H1 (cell line): ENCODE measurements around the gene COQ8B. TPM values are rescaled to one million over a fixed set of nuclear protein-coding genes. Genes with fewer than 3 reads are reported as not detected.

Source experiments
- CTCF ChIA-PET: fragments of 300-600 bp; sonication (Branson Sonifier 250); formaldehyde crosslinking; loops from one replicate; lab custom pipeline; 2021; ENCODE audit not compliant: partially characterized antibody; lab: Charles Lee
- POLR2A ChIA-PET: fragments of 300-600 bp; sonication (Branson Sonifier 250); formaldehyde crosslinking; loops from one replicate; lab custom pipeline; 2021; ENCODE audit warnings: inconsistent platforms; ENCODE audit not compliant: partially characterized antibody; lab: Charles Lee
- DNase-seq, 2 experiments: peaks; one replicate each; pipeline versions ENCODE4 v3.0.0 to v3.0.0-alpha.2; 2010 to 2022; ENCODE audit warnings: low spot score in 2 of 2, low read depth in 1 of 2, mixed read lengths in 1 of 2
- FAIRE-seq: peaks from 2 replicates; lab custom pipeline; 2011; peaks lifted over from hg19 to GRCh38; lab: Jason Lieb, UNC
- H2AFZ ChIP-seq: 2 replicates; pipeline ENCODE4 v1.8.1; 2012; ENCODE audit warnings: low read length, inconsistent platforms
- H2AK5ac ChIP-seq: 2 replicates; pipeline ENCODE4 v1.6.1; 2013; ENCODE audit warnings: low read depth, low read length
- H2BK120ac ChIP-seq: replicated peaks from 2 replicates; pipeline ENCODE3; 2013; ENCODE audit warnings: low read depth, low read length, inconsistent platforms
- H2BK12ac ChIP-seq: 2 replicates; pipeline ENCODE4 v1.6.1; 2013; ENCODE audit warnings: low read depth, low read length
- H2BK15ac ChIP-seq: 2 replicates; pipeline ENCODE4 v1.6.1; 2013; ENCODE audit warnings: low read length
- H2BK20ac ChIP-seq: 2 replicates; pipeline ENCODE4 v1.6.1; 2013; ENCODE audit warnings: low read length
- H2BK5ac ChIP-seq: 2 replicates; pipeline ENCODE4 v1.6.1; 2013; ENCODE audit warnings: low read depth, low read length
- H3K14ac ChIP-seq: 2 replicates; pipeline ENCODE4 v1.6.1; 2013; ENCODE audit warnings: inconsistent platforms; ENCODE audit not compliant: insufficient read length
- H3K18ac ChIP-seq: 2 replicates; pipeline ENCODE4 v1.6.1; 2013; ENCODE audit warnings: low read length; ENCODE audit errors: extremely low read depth
- H3K23ac ChIP-seq: 2 replicates; pipeline ENCODE4 v1.6.1; 2013; ENCODE audit warnings: inconsistent platforms; ENCODE audit not compliant: insufficient read length
- H3K23me2 ChIP-seq: 2 replicates; pipeline ENCODE4 v1.6.1; 2013; ENCODE audit warnings: low read depth, low read length
- H3K27ac ChIP-seq: 2 replicates; pipeline ENCODE4 v1.6.1; 2011; ENCODE audit warnings: low read depth, low read length, inconsistent platforms
- H3K27me3 ChIP-seq, 4 experiments: replicated peaks in 1 of 4; 1 replicate in 1 of 4; 2 replicates in 3 of 4; pipeline versions ENCODE4 v1.6.1 to v1.8.1; 2011 to 2013; ENCODE audit warnings: low read length in 3 of 4, mild to moderate bottlenecking in 3 of 4, inconsistent platforms in 2 of 4, mixed read lengths in 2 of 4, moderate library complexity in 1 of 4; ENCODE audit not compliant: control insufficient read depth in 3 of 4, insufficient read depth in 3 of 4; ENCODE audit errors: extremely low read depth in 1 of 4
- H3K36me3 ChIP-seq, 4 experiments: 2 replicates each; pipeline versions ENCODE4 v1.6.1 to v1.8.1; 2011 to 2013; ENCODE audit warnings: mild to moderate bottlenecking in 4 of 4, low read length in 3 of 4, moderate library complexity in 2 of 4, control low read depth in 1 of 4, inconsistent platforms in 1 of 4; ENCODE audit not compliant: insufficient read depth in 4 of 4, control insufficient read depth in 2 of 4
- H3K4ac ChIP-seq: replicated peaks from 2 replicates; pipeline ENCODE3; 2013; ENCODE audit warnings: low read length, low read depth, mixed read lengths, inconsistent platforms; ENCODE audit not compliant: insufficient read length
- H3K4me1 ChIP-seq, 4 experiments: replicated peaks in 1 of 4; 1 replicate in 1 of 4; 2 replicates in 3 of 4; pipeline versions ENCODE4 v1.6.1 to v1.8.1; 2011 to 2013; ENCODE audit warnings: low read length in 3 of 4, inconsistent platforms in 2 of 4, mixed read lengths in 1 of 4; ENCODE audit not compliant: insufficient read depth in 4 of 4, control insufficient read depth in 3 of 4
- H3K4me2 ChIP-seq, 2 experiments: 2 replicates each; pipeline versions ENCODE4 v1.6.1 to v1.8.1; 2011 to 2013; ENCODE audit warnings: low read depth in 2 of 2, low read length in 2 of 2, control low read depth in 1 of 2, inconsistent platforms in 1 of 2, mild to moderate bottlenecking in 1 of 2; ENCODE audit not compliant: insufficient read depth in 1 of 2
- H3K4me3 ChIP-seq, 4 experiments: fragments of 200-600, 300-600 bp in 1 of 4; sonication (generic), shearing (Covaris generic), sonication (Bioruptor Twin) in 1 of 4; 2 replicates each; pipeline versions ENCODE4 v1.5.1 to v1.8.1; 2011 to 2016; ENCODE audit warnings: low read length in 4 of 4, low read depth in 3 of 4, control low read depth in 2 of 4, inconsistent platforms in 2 of 4, mild to moderate bottlenecking in 2 of 4, mixed read lengths in 1 of 4, moderate library complexity in 1 of 4; ENCODE audit not compliant: insufficient read depth in 2 of 4; ENCODE audit errors: extremely low read depth in 1 of 4
- H3K56ac ChIP-seq: replicated peaks from 2 replicates; pipeline ENCODE3; 2013; ENCODE audit warnings: low read depth, mild to moderate bottlenecking, mixed read lengths, low read length, inconsistent platforms; ENCODE audit not compliant: insufficient read length
- H3K79me1 ChIP-seq: 2 replicates; pipeline ENCODE4 v1.6.1; 2013; ENCODE audit warnings: low read depth, low read length, control low read depth
- H3K79me2 ChIP-seq, 2 experiments: 2 replicates each; pipeline versions ENCODE4 v1.6.1 to v1.8.1; 2012 to 2013; ENCODE audit warnings: low read length in 2 of 2, mild to moderate bottlenecking in 2 of 2, inconsistent platforms in 1 of 2; ENCODE audit not compliant: insufficient read depth in 2 of 2, control insufficient read depth in 1 of 2
- H3K9ac ChIP-seq, 4 experiments: replicated peaks in 1 of 4; 1 replicate in 1 of 4; 2 replicates in 3 of 4; pipeline versions ENCODE4 v1.6.1 to v1.8.1; 2011 to 2013; ENCODE audit warnings: low read depth in 3 of 4, low read length in 3 of 4, control low read depth in 2 of 4, mild to moderate bottlenecking in 2 of 4, moderate library complexity in 2 of 4, inconsistent platforms in 1 of 4; ENCODE audit errors: extremely low read depth in 1 of 4
- H3K9me3 ChIP-seq, 2 experiments: 2 replicates each; pipeline versions ENCODE4 v1.6.1 to v1.8.1; 2012 to 2013; ENCODE audit warnings: mild to moderate bottlenecking in 2 of 2, moderate library complexity in 2 of 2, control low read depth in 1 of 2, inconsistent platforms in 1 of 2, low read depth in 1 of 2, low read length in 1 of 2, mixed read lengths in 1 of 2; ENCODE audit not compliant: insufficient read depth in 2 of 2
- H4K20me1 ChIP-seq, 2 experiments: replicated peaks in 1 of 2; 2 replicates each; pipeline versions ENCODE3 to v1.8.1; 2011 to 2013; ENCODE audit warnings: inconsistent platforms in 2 of 2, low read length in 2 of 2, mild to moderate bottlenecking in 1 of 2; ENCODE audit not compliant: insufficient read depth in 2 of 2, control insufficient read depth in 1 of 2
- H4K5ac ChIP-seq: 2 replicates; pipeline ENCODE4 v1.6.1; 2013; ENCODE audit warnings: low read length, low read depth, mixed read lengths, inconsistent platforms; ENCODE audit not compliant: insufficient read length
- H4K8ac ChIP-seq: 2 replicates; pipeline ENCODE4 v1.8.0; 2013; ENCODE audit warnings: mild to moderate bottlenecking, moderate library complexity, low read length, inconsistent platforms; ENCODE audit not compliant: insufficient read depth; ENCODE audit errors: extremely low read depth
- H4K91ac ChIP-seq: replicated peaks from 2 replicates; pipeline ENCODE3; 2013; ENCODE audit warnings: low read length, mixed read lengths, inconsistent platforms; ENCODE audit not compliant: insufficient read length
- BACH1 ChIP-seq: IDR thresholded peaks from 2 replicates; pipeline ENCODE4 v1.6.1; 2012; ENCODE audit warnings: low read length, improper control_type of control experiment
- CEBPB ChIP-seq: IDR thresholded peaks from 2 replicates; pipeline ENCODE4 v1.6.1; 2012; ENCODE audit warnings: low read depth, low read length
- CHD1 ChIP-seq: IDR thresholded peaks from 2 replicates; pipeline ENCODE4 v1.6.1; 2012; ENCODE audit warnings: low read depth, low read length, improper control_type of control experiment
- GABPA ChIP-seq: IDR thresholded peaks from 2 replicates; pipeline ENCODE4 v1.6.1; 2011; ENCODE audit warnings: mild to moderate bottlenecking, low read length, moderate library complexity, borderline replicate concordance; ENCODE audit not compliant: insufficient read depth
- HDAC2 ChIP-seq, 2 experiments: fragments of 300-600 bp in 1 of 2; sonication (generic) in 1 of 2; IDR thresholded peaks; 2 replicates each; pipeline ENCODE4 v1.6.1; 2011 to 2012; ENCODE audit warnings: low read depth in 2 of 2, low read length in 2 of 2, mild to moderate bottlenecking in 2 of 2, moderate library complexity in 2 of 2, borderline replicate concordance in 1 of 2, inconsistent platforms in 1 of 2
- KDM4A ChIP-seq: IDR thresholded peaks from one replicate; pipeline ENCODE4 v1.7.1; 2012; ENCODE audit warnings: low read depth, mild to moderate bottlenecking, moderate library complexity, low read length, inconsistent platforms; ENCODE audit not compliant: severe bottlenecking
- POLR2AphosphoS5 ChIP-seq: IDR thresholded peaks from 2 replicates; pipeline ENCODE4 v1.6.1; 2011; ENCODE audit warnings: low read depth, low read length
- RBBP5 ChIP-seq: IDR thresholded peaks from 2 replicates; pipeline ENCODE4 v1.7.1; 2012; ENCODE audit warnings: low read depth, mild to moderate bottlenecking, inconsistent platforms, low read length, moderate library complexity, borderline replicate concordance
- SAP30 ChIP-seq: fragments of 300-600 bp; sonication (generic); IDR thresholded peaks from 2 replicates; pipeline ENCODE4 v1.7.1; 2012; ENCODE audit warnings: low read length, moderate library complexity, mild to moderate bottlenecking, inconsistent platforms; ENCODE audit not compliant: insufficient read depth, insufficient replicate concordance
- SP4 ChIP-seq: IDR thresholded peaks from 2 replicates; pipeline ENCODE4 v1.6.1; 2012; ENCODE audit warnings: low read length, inconsistent platforms
- TAF1 ChIP-seq: IDR thresholded peaks from 2 replicates; pipeline ENCODE4 v1.6.1; 2011; ENCODE audit warnings: mild to moderate bottlenecking, low read depth, low read length
- TAF7 ChIP-seq: optimal IDR thresholded peaks from 2 replicates; pipeline ENCODE3; 2011; ENCODE audit warnings: low read depth, mild to moderate bottlenecking, inconsistent platforms, low read length, moderate library complexity, borderline replicate concordance
- TBP ChIP-seq: IDR thresholded peaks from 2 replicates; pipeline ENCODE4 v1.6.1; 2011; ENCODE audit warnings: low read depth, low read length, improper control_type of control experiment
- YY1 ChIP-seq: IDR thresholded peaks from 2 replicates; pipeline ENCODE4 v1.6.1; 2011; ENCODE audit warnings: low read depth, mild to moderate bottlenecking, low read length
- WGBS, 2 experiments: shearing (Covaris generic) in 1 of 2; methylation state at CpG; one replicate each; pipeline versions ENCODE4 v1.1.6 to v1.1.7; 2013 to 2015; ENCODE audit warnings: low lambda C conversion rate in 2 of 2, mixed read lengths in 2 of 2, inconsistent platforms in 1 of 2, low coverage in 1 of 2, missing lambda C conversion rate in 1 of 2; ENCODE audit not compliant: insufficient replicate concordance in 2 of 2, insufficient coverage in 1 of 2, insufficient read length in 1 of 2; ENCODE audit errors: extremely low coverage in 1 of 2, missing lambda C conversion rate in 1 of 2; 5-methylcytosine and 5-hydroxymethylcytosine counted together
- polyA plus RNA-seq, 7 experiments: library from polyadenylated mRNA; depleted of rRNA in 3 of 7; stranded (reverse) in 5 of 7; unstranded in 2 of 7; fragments of >200 nt in 5 of 7; fragments of 200-250 nt in 2 of 7; gene quantifications; 1 replicate in 5 of 7; 2 replicates in 1 of 7; 4 replicates in 1 of 7; pipeline versions ENCODE4 v1.2.1 to v1.2.3, GENCODE V29; 2011 to 2013; ENCODE audit warnings: missing spikeins in 2 of 7, mixed read lengths in 2 of 7
- total RNA-seq: library from RNA; stranded (reverse); fragmentation: NEBNext Ultra II Directional; extraction: Animal tissue kit (Norgen Biotek cat#: 25700); gene quantifications from 2 replicates; pipeline ENCODE4 v1.2.1, GENCODE V29; 2021

Gene COQ8B
- total and polyA plus RNA-seq, 2 of the 8 experiments (the other 6 are each of a cell fraction or from before 2014, with no cell fraction given): 41.7 to 46.1 TPM

DNA sequence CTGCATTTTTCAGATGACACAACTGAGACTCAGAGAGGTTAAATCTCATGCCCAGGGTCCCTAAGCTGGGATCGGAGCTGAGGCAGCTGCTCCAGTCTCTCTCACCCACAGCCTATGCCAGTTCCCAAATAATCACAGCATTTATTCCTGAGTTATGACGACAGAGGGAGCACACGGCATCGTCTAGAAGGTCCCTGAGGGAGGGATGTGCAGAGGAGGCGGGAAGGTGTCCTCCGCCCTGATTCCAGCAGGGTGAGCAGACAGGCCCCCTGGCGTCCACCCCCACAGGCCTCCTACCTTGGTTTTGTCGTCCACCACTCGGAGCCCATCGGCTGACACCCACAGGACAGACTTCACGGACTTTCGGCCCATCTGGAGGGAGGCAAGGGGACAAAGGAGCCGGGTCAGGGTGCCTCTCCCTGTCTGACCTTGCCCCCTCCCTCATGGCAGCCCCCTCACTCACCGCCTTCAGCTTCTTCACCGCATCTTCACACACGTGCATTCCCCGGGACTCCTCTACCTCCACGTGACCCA lies 34.2 kb downstream of the COQ8B start:
- Histone ChIP-seq H3K27ac (no peak overlapping the region), H2AFZ (no peak overlapping the region), H3K79me1 (peaks cover 2% of the 10 kb centered on the region; the same call in 1 of the 2 replicates), H4K5ac (no peak overlapping the region), H3K9me3 (no peaks in the 10 kb centered on the region), H2BK15ac (no peak overlapping the region), H2BK20ac (no peak overlapping the region), H2BK5ac (no peak overlapping the region), H4K8ac (no peak overlapping the region), H3K36me3 (peaks cover 6 to 43% (median 16%) of the 10 kb centered on the region in 4 experiments), H3K23me2 (0 out of 2 replicates have a peak, but pooled peaks cover 2% of the 10 kb centered on the region), H4K91ac (no peak overlapping the region), H3K9ac (no peak overlapping the region), H3K4me1 (no peaks in the 10 kb centered on the region), H3K4me3 (no peak overlapping the region), H3K4ac (no peak overlapping the region), H3K4me2 (no peak overlapping the region), H2BK120ac (no peak overlapping the region), H3K79me2 (no peaks in the 10 kb centered on the region), H4K20me1 (peaks cover 3 to 10% of the 10 kb centered on the region in 2 experiments), H3K18ac (no peak overlapping the region), H3K56ac (no peak overlapping the region), H2BK12ac (no peak overlapping the region), H3K27me3 (no peaks in the 10 kb centered on the region), H2AK5ac (no peak overlapping the region), H3K23ac (no peak overlapping the region), H3K14ac (no peak overlapping the region)
- WGBS, 2 experiments: 91% methylated on average over 17 of the region's 18 CpGs; no CpG with 5 or more reads in 1 of the 2 experiments
- CTCF ChIA-PET: interaction anchor here (1.1 to 1.2 kb wide), 2 partner anchors 20 to 51 kb away, joined by 3 to 4 read pairs; no protein-coding TSS in a partner anchor
- POLR2A ChIA-PET: interaction anchor here (0.7 to 1.6 kb wide), 3 partner anchors 19 to 22 kb away, joined by 3 read pairs; no protein-coding TSS in a partner anchor
- no peak for DNase-seq
- no peak for FAIRE-seq
- TF ChIP-seq SAP30: no peak
- TF ChIP-seq YY1: no peak
- no peak for TF ChIP-seq TAF1
- TF ChIP-seq TAF7: no peak
- no peak for TF ChIP-seq BACH1
- TF ChIP-seq CHD1: no peak
- TF ChIP-seq RBBP5: no peak
- TF ChIP-seq SP4: no peak
- TF ChIP-seq POLR2AphosphoS5: no peak
- no peak for TF ChIP-seq GABPA
- no peak for TF ChIP-seq KDM4A
- no peak for TF ChIP-seq CEBPB
- no peak for TF ChIP-seq TBP
- TF ChIP-seq HDAC2 (IDR thresholded peaks at IDR 0.05; ENCODE audit: borderline replicate concordance in 1 of 2, low read depth in 2 of 2, low read length in 2 of 2): no peak
